Measurements from ENCODE around the gene PRKCZ. TPM values are rescaled to one million over a fixed set of nuclear protein-coding genes. Genes with fewer than 3 reads are reported as not detected.

PRKCZ gene
- total and polyA plus RNA-seq, 9 of the 15 experiments (the other 6 are each of a cell fraction or from before 2014, with no cell fraction given), result 0.07 to 3.1 (median 1.3) TPM

DNA sequence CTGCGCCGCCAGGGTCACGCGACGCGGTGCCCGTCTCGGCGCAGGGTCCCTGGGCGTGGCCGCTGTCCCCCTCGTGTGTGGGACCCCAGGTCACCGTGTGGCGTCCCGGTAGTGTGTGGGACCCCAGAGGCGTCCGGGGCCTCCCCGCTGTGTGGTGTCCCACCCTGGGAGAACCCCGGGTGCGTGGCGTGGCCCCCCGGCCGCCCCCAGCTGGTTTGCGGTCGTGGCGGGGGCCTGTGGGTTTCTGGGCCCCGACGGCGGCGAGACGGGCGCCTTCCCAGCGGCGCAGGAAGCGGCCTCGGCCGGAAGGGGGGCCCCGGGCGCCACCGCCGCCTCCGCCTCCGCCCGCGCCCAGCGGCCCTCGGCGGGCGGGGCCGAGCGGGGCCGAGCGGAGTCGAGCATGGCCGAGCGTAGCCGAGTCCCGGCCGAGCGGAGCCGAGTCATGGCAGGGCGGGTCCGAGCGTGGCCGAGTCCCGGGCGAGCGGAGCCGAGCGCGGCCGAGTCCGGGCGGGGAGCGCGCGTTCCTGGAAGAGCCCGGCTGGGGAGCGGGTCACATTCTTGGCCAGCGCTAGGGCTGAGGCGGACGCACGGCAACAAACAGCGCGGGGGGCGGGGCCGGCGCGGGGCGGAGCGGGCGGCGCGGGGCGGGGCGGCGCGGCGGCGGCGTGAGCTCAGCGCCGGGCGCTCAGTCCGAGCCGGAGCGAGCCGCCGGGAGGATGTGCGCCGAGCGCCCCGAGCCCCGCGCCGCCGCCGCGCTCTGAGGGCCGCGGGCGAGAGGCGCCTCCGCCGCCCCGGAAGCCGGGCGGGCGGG, 177.3 kb downstream of the PRKCZ start (continued):
- TF ChIP-seq RBM14 (IDR thresholded peaks at IDR 0.05; ENCODE audit: borderline replicate concordance, insufficient read depth, low read depth, low read length) (no peak), HNRNPL (IDR thresholded peaks at IDR 0.05; ENCODE audit: low read depth, low read length) (peak; percentile 56), ATF7 (IDR thresholded peaks at IDR 0.05) (peak; percentile 61; the same call in 1 of the 2 replicates), TEAD1 (CRISPR knock-in tag; IDR thresholded peaks at IDR 0.05) (peak; percentile 33 to 91; a peak in 2 of 4 replicates), GATAD2A (IDR thresholded peaks at IDR 0.05) (peak; percentile 97; the same call in 1 of the 2 replicates), ZKSCAN8 (CRISPR knock-in tag; IDR thresholded peaks at IDR 0.05) (no peak), ESRRA (IDR thresholded peaks at IDR 0.05; ENCODE audit: borderline replicate concordance, low read depth) (peak; percentile 84; the same call in 1 of the 2 replicates), KDM5B (IDR thresholded peaks at IDR 0.05; ENCODE audit: insufficient replicate concordance, low read depth, low read length) (peak; percentile 38), EZH2 (IDR thresholded peaks at IDR 0.05; ENCODE audit: borderline replicate concordance, low read depth, low read length) (no peak)
- TF ChIP-seq, protein P1, sequence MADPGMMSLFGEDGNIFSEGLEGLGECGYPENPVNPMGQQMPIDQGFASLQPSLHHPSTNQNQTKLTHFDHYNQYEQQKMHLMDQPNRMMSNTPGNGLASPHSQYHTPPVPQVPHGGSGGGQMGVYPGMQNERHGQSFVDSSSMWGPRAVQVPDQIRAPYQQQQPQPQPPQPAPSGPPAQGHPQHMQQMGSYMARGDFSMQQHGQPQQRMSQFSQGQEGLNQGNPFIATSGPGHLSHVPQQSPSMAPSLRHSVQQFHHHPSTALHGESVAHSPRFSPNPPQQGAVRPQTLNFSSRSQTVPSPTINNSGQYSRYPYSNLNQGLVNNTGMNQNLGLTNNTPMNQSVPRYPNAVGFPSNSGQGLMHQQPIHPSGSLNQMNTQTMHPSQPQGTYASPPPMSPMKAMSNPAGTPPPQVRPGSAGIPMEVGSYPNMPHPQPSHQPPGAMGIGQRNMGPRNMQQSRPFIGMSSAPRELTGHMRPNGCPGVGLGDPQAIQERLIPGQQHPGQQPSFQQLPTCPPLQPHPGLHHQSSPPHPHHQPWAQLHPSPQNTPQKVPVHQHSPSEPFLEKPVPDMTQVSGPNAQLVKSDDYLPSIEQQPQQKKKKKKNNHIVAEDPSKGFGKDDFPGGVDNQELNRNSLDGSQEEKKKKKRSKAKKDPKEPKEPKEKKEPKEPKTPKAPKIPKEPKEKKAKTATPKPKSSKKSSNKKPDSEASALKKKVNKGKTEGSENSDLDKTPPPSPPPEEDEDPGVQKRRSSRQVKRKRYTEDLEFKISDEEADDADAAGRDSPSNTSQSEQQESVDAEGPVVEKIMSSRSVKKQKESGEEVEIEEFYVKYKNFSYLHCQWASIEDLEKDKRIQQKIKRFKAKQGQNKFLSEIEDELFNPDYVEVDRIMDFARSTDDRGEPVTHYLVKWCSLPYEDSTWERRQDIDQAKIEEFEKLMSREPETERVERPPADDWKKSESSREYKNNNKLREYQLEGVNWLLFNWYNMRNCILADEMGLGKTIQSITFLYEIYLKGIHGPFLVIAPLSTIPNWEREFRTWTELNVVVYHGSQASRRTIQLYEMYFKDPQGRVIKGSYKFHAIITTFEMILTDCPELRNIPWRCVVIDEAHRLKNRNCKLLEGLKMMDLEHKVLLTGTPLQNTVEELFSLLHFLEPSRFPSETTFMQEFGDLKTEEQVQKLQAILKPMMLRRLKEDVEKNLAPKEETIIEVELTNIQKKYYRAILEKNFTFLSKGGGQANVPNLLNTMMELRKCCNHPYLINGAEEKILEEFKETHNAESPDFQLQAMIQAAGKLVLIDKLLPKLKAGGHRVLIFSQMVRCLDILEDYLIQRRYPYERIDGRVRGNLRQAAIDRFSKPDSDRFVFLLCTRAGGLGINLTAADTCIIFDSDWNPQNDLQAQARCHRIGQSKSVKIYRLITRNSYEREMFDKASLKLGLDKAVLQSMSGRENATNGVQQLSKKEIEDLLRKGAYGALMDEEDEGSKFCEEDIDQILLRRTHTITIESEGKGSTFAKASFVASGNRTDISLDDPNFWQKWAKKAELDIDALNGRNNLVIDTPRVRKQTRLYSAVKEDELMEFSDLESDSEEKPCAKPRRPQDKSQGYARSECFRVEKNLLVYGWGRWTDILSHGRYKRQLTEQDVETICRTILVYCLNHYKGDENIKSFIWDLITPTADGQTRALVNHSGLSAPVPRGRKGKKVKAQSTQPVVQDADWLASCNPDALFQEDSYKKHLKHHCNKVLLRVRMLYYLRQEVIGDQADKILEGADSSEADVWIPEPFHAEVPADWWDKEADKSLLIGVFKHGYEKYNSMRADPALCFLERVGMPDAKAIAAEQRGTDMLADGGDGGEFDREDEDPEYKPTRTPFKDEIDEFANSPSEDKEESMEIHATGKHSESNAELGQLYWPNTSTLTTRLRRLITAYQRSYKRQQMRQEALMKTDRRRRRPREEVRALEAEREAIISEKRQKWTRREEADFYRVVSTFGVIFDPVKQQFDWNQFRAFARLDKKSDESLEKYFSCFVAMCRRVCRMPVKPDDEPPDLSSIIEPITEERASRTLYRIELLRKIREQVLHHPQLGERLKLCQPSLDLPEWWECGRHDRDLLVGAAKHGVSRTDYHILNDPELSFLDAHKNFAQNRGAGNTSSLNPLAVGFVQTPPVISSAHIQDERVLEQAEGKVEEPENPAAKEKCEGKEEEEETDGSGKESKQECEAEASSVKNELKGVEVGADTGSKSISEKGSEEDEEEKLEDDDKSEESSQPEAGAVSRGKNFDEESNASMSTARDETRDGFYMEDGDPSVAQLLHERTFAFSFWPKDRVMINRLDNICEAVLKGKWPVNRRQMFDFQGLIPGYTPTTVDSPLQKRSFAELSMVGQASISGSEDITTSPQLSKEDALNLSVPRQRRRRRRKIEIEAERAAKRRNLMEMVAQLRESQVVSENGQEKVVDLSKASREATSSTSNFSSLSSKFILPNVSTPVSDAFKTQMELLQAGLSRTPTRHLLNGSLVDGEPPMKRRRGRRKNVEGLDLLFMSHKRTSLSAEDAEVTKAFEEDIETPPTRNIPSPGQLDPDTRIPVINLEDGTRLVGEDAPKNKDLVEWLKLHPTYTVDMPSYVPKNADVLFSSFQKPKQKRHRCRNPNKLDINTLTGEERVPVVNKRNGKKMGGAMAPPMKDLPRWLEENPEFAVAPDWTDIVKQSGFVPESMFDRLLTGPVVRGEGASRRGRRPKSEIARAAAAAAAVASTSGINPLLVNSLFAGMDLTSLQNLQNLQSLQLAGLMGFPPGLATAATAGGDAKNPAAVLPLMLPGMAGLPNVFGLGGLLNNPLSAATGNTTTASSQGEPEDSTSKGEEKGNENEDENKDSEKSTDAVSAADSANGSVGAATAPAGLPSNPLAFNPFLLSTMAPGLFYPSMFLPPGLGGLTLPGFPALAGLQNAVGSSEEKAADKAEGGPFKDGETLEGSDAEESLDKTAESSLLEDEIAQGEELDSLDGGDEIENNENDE (IDR thresholded peaks at IDR 0.05; ENCODE audit: low read depth, low read length), result no peak
